Panc1 (cell line): ENCODE results near the gene CCNQ. TPM values are rescaled to one million over a fixed set of nuclear protein-coding genes. Genes with fewer than 3 reads are reported as not detected.

Experiments
- ATAC-seq: fragments of 200-7000 bp; cut with Tn5 transposase; 2 replicates; pipeline ENCODE4 v1.9.1; 2020; ENCODE audit warnings: mild to moderate bottlenecking, moderate library complexity
- BruUV-seq: library from RNA; stranded (reverse); fragments of 400-500 nt; replicated peaks from 2 replicates; lab custom pipeline; 2021; lab: Mats Ljungman, UMichigan
- CTCF ChIA-PET: fragments of 300-600 bp; sonication (Branson Sonifier 250); formaldehyde crosslinking; loops from one replicate; lab custom pipeline; 2022; ENCODE audit warnings: antibody characterized with exemption; lab: Charles Lee
- POLR2A ChIA-PET: fragments of 300-600 bp; sonication (Branson Sonifier 250); formaldehyde crosslinking; loops from one replicate; lab custom pipeline; 2022; ENCODE audit warnings: antibody characterized with exemption; lab: Charles Lee
- DNase-seq: peaks from one replicate; pipeline ENCODE4 v3.0.0-alpha.2; 2010; ENCODE audit warnings: low read depth, low spot score
- H3K27ac ChIP-seq: 2 replicates; pipeline ENCODE4 v1.5.1; 2011; ENCODE audit warnings: mild to moderate bottlenecking, low read length, inconsistent platforms
- H3K27me3 ChIP-seq: fragments of 200-500 bp; sonication (Bioruptor generic); 2 replicates; pipeline ENCODE4 v1.6.0; 2014; ENCODE audit warnings: low read length, inconsistent platforms; ENCODE audit not compliant: control insufficient read depth, insufficient read depth
- H3K36me3 ChIP-seq: fragments of 200-500 bp; sonication (Bioruptor generic); 2 replicates; pipeline ENCODE4 v1.5.1; 2014; ENCODE audit warnings: inconsistent platforms, mild to moderate bottlenecking, low read length, moderate library complexity; ENCODE audit not compliant: control insufficient read depth, insufficient read depth
- H3K4me1 ChIP-seq: 2 replicates; pipeline ENCODE4 v1.5.1; 2011; ENCODE audit warnings: inconsistent platforms, mild to moderate bottlenecking, low read length, moderate library complexity; ENCODE audit not compliant: control insufficient read depth, insufficient read depth
- H3K4me3 ChIP-seq, 2 experiments: 2 replicates each; pipeline ENCODE4 v1.5.1; 2011 to 2012; ENCODE audit warnings: low read depth in 2 of 2, low read length in 2 of 2, mild to moderate bottlenecking in 2 of 2, inconsistent platforms in 1 of 2, moderate library complexity in 1 of 2
- H3K9me3 ChIP-seq: fragments of 200-500 bp; sonication (Bioruptor generic); 2 replicates; pipeline ENCODE4 v1.5.1; 2014; ENCODE audit warnings: low read depth, mild to moderate bottlenecking, inconsistent platforms, low read length, moderate library complexity; ENCODE audit not compliant: control insufficient read depth, insufficient read depth
- CTCF ChIP-seq: fragments of 450-650 bp; IDR thresholded peaks from 2 replicates; pipeline ENCODE4 v1.5.1; 2017; ENCODE audit warnings: mild to moderate bottlenecking
- POLR2AphosphoS5 ChIP-seq: IDR thresholded peaks from 2 replicates; pipeline ENCODE4 v1.6.1; 2012; ENCODE audit warnings: mild to moderate bottlenecking, low read depth, low read length, moderate library complexity
- SIN3A ChIP-seq: IDR thresholded peaks from 2 replicates; pipeline ENCODE4 v1.6.1; 2012; ENCODE audit warnings: low read depth, mild to moderate bottlenecking, low read length, moderate library complexity, borderline replicate concordance; ENCODE audit not compliant: insufficient read depth
- TCF7L2 ChIP-seq: IDR thresholded peaks from 2 replicates; pipeline ENCODE4 v1.6.1; 2011; ENCODE audit warnings: mild to moderate bottlenecking, low read depth, low read length, inconsistent platforms
- in situ Hi-C: cut with HindIII; loops from 2 replicates; pipeline ENCODE4 v1.10.0; 2016; ENCODE audit warnings: low sequenced_read_pairs, low pct_unique_long_range_greater_than_20kb
- intact Hi-C: fragments of 100-400 bp; cut with micrococcal nuclease; formaldehyde crosslinking; loops from one replicate; pipeline ENCODE4 v1.10.0; 2022; ENCODE audit not compliant: unreplicated experiment
- total RNA-seq: library from RNA; stranded (reverse); gene quantifications from one replicate; pipeline ENCODE4 v1.2.1, GENCODE V29; 2021; ENCODE audit not compliant: unreplicated experiment
- TF ChIP-seq, protein P1 (sequence below), 2 experiments: IDR thresholded peaks; 2 replicates each; pipeline ENCODE4 v1.6.1; 2011 to 2012; ENCODE audit warnings: low read depth in 2 of 2, control low read depth in 1 of 2, low read length in 1 of 2, mild to moderate bottlenecking in 1 of 2, moderate library complexity in 1 of 2; ENCODE audit not compliant: insufficient read depth in 1 of 2

Gene CCNQ
- total RNA-seq, 1 experiment from 2014 or later: 42.1 TPM

GRCh38 chrX:153642051-153642654 lies 43.2 kb upstream of the CCNQ start:
- ATAC-seq (no peak), DNase-seq (no peak)
- no peaks in the 10 kb centered on the region for H3K36me3 ChIP-seq
- H3K27me3 ChIP-seq: peaks cover 4% of the 10 kb centered on the region
- BruUV-seq: no TSS peak
- ChIA-PET CTCF (interaction anchor here (0.9 kb wide), 1 partner anchor 10 kb away, joined by 4 read pairs; no protein-coding TSS in a partner anchor), POLR2A (no interaction called here)
- in situ Hi-C loops (no loop called here), intact Hi-C loops (no loop called here)
- peaks cover 7% of the 10 kb centered on the region for H3K4me1 ChIP-seq
- H3K9me3 ChIP-seq: no peaks in the 10 kb centered on the region
- no peak for TF ChIP-seq POLR2AphosphoS5
- TF ChIP-seq, protein P1, sequence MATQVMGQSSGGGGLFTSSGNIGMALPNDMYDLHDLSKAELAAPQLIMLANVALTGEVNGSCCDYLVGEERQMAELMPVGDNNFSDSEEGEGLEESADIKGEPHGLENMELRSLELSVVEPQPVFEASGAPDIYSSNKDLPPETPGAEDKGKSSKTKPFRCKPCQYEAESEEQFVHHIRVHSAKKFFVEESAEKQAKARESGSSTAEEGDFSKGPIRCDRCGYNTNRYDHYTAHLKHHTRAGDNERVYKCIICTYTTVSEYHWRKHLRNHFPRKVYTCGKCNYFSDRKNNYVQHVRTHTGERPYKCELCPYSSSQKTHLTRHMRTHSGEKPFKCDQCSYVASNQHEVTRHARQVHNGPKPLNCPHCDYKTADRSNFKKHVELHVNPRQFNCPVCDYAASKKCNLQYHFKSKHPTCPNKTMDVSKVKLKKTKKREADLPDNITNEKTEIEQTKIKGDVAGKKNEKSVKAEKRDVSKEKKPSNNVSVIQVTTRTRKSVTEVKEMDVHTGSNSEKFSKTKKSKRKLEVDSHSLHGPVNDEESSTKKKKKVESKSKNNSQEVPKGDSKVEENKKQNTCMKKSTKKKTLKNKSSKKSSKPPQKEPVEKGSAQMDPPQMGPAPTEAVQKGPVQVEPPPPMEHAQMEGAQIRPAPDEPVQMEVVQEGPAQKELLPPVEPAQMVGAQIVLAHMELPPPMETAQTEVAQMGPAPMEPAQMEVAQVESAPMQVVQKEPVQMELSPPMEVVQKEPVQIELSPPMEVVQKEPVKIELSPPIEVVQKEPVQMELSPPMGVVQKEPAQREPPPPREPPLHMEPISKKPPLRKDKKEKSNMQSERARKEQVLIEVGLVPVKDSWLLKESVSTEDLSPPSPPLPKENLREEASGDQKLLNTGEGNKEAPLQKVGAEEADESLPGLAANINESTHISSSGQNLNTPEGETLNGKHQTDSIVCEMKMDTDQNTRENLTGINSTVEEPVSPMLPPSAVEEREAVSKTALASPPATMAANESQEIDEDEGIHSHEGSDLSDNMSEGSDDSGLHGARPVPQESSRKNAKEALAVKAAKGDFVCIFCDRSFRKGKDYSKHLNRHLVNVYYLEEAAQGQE (IDR thresholded peaks at IDR 0.05; ENCODE audit: insufficient read depth in 1 of 2, low read depth in 2 of 2, low read length in 1 of 2): no peak
- no peak for TF ChIP-seq TCF7L2
- no peak for TF ChIP-seq SIN3A
- TF ChIP-seq CTCF: no peak
- 0 out of 4 replicates have a peak overlapping the region, but pooled peaks of 1 of the 2 experiments have one; percentile 7 for H3K4me3 ChIP-seq
- H3K27ac ChIP-seq: no peak overlapping the region

DNA sequence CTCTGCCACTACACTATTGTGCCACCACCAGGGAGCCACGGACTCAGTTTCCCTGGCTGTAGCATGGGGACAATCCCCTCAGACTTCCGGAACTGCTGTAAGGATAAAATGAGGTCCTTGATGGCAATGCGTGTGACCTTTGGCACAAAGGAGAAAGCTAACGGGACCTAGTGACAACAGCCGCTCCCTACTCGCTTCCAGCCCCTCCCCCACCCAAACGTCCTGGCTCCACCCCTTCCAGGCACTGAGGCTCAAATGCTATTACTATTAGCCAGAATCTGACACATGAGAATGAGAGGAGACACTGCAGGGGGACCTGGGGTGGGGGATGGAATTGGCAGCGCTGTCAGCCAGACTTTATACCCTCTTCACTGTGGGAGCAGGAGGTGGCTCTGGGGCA lies 42.7 kb upstream of the CCNQ start:
- Histone ChIP-seq H3K4me3 (no peak overlapping the region), H3K4me1 (peaks cover 7% of the 10 kb centered on the region), H3K27ac (no peak overlapping the region), H3K27me3 (peaks cover 4% of the 10 kb centered on the region), H3K9me3 (no peaks in the 10 kb centered on the region), H3K36me3 (no peaks in the 10 kb centered on the region)
- POLR2A ChIA-PET: no interaction called here
- CTCF ChIA-PET: no interaction called here
- DNase-seq (no peak), ATAC-seq (no peak)
- intact Hi-C loops (no loop called here), in situ Hi-C loops (no loop called here)
- BruUV-seq: no TSS peak
- TF ChIP-seq CTCF: no peak
- no peak for TF ChIP-seq TCF7L2
- TF ChIP-seq, protein P1 (IDR thresholded peaks at IDR 0.05; ENCODE audit: insufficient read depth in 1 of 2, low read depth in 2 of 2, low read length in 1 of 2): no peak
- TF ChIP-seq SIN3A: no peak
- TF ChIP-seq POLR2AphosphoS5: no peak
